ENCODE results near the gene SNTB2.
"Not testable (repeated sequence)": the region's sequence is repeated elsewhere in the genome, so short reads cannot be mapped to it uniquely, and the experiment has no call there.

The SNTB2 gene

DNA sequence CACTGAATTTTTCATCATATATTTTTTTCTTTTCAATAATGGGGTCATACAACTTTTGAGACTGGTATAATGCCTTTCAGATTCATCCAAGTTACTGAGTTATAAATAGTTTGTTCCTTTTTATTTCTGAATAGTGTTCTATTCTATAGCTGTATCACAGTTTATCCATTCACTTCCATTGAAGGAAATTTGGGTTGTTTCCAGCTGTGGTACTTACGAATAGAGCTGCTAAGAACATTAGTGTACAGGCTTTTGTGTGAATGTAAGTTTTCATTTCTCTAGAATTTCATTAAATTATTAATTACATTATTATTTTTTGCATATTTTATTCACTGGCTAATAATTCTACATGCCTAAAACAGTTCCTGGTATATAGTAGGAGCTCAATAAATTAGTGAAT is 52.9 kb downstream of the SNTB2 start:
- DNase-seq = no peak

DNA sequence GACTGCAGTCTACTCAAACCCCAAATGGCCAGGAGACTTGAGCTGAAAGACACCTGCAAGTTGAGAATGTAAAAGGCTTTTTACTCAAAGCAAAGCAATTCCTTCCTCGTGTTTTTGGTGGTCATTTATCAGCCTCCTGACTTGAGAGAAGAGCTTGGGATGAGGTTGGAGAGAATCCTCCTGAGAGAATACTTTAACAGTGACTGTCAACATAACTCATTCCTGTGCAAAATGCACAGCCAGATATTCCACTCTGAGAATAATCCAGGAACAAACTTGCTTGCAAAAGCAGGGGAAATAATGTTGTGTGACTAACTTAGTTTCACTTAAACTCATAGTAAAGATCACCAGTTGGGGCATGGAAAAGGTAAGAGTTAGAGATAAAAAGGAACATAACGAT is 53.4 kb downstream of the SNTB2 start:
- no peak for DNase-seq

DNA sequence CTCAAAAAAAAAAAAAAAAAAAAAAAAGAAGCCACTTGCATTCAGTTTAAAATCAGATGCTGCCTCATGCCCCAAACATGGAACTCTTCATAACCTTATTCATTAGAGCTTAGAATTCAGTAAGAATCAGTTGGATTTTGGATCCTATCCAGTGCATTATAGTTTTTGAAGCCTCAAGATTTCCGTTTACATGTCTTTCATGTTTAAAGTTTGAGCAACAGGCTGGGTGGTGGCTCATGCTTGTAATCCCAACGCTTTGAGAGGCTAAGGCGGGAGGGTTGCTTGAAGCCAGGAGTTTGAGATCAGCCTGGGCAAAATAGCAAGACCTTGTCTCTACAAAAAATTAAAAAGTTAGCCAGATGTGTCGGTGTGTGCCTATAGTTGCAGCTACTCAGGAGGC is 55.0 kb downstream of the SNTB2 start:
- DNase-seq = no peak

DNA sequence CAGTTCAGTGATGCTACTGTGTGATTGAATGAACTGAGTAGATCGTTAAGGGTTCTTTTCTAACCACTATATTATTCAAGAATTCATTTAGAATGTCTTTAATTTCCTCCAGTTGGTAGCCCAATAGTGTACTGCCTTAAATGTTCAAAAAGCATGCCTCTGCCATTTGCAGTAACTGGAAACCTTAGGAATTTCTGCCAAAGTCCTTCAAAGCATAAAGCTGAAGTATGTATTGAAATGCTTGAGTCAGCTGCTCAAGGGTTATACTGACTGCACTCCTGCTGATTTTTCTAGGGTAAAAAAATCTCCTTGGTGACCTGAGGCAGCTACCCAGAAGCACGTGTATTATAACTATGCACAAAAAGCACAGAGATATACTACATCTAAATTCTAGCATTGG is 56.5 kb downstream of the SNTB2 start:
- DNase-seq = no peak

DNA sequence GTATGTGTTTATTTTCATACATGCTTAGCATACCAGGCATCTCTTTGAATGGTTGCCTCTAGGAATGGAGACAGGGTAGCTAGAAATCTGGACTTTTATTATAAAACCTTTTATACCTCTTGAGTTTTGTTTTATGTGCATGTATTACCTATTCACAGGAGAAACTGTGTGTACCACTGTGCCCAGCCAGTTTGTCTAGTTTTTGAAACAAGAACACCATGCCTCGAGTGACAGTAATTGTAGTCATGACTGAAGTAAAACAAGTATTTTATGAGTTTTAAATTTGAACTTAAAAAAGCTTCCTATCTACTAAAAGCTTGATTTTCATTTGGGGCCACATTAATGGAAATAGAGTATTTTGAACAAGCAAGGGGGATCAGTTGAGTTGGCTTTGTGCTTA is 57.4 kb downstream of the SNTB2 start:
- no peak for DNase-seq

DNA sequence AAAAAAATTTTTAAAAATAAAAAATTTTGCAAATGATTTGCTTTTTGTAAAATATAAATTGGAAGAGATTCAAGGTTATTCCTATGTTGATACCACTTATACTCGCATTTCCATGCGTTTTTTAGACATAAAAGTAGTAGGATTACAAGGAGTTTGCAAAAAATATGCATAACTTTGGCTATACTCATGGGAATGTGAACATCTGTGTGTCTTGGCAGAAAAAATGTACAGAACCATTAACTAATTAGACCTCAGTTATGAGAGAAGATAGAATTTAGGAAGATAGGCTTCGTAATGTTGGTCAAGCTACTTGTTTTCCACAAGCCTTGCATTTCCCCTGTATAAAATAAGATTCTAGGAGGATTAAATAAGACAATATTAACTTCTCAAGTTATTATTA is 63.1 kb downstream of the SNTB2 start:
- no peak for DNase-seq

DNA sequence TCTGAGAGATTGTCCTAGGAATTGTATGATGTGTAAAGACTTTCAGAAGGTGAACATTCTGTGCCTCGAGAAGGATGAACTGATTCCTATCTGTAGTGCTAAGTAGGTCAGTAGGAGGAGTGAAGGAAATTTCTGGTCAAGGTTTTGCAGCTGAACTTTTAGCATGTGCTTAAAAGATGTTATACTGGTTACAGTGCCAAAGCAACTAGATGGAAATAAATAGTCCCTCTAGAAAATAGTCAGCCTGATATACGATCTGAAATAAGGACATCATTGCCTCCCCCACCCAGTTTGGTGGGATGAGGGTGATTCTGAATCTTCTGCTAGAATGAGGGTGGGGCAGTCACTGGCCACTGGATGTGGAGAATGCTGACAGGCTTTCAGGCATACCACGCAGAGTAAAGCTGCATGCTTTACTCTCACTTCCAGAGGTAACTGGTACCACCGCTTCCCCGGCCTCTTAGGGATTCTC is 66.9 kb downstream of the SNTB2 start:
- DNase-seq = no peak

DNA sequence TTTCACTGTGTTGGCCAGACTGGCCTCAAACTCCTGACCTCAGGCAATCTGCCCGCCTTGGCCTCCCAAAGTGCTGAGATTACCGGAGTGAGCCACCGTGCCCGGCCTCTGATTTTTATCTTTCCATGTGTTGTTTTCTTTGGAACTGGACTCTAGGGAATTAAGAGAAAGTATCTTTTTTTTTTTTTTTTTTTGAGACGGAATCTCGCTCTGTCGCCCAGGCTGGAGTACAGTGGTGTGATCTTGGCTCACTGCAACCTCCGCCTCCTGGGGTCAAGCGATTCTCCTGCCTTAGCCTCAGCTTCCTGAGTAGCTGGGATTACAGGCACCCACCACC is 72.4 kb downstream of the SNTB2 start:
- not testable (repeated sequence) for DNase-seq

DNA sequence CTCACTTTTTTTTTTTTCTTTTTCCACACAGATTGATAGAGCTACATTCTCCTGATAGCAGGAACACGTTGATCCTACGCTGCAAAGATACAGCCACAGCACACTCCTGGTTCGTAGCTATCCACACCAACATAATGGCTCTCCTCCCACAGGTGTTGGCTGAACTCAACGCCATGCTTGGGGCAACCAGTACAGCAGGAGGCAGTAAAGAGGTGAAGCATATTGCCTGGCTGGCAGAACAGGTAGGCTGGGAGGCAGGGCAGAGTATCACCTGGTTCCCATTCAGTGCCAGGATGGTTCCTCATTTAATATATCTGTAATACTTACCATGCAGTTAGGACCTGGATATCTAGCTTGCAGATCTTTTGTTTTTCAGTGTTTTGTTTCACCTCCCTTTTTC is 73.1 kb downstream of the SNTB2 start:
- DNase-seq = no peak

DNA sequence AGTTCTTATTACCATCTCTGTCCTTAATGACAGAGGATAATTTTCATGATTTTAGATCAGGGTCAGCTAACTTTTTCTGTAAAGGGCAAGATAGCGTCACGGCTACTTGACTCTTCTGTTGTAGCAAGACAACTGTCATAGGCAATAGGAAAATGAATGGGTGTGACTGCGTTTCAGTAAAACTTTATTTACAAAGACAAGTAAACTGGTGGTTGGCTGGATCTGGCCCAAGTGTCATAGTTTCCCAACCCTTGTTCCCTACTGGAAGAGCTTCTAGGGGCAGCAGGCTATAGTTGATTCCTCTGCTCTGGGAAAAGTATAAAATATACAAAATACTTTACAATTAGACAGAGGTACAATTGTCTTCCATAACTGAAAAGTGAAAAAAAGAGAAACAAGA is 73.5 kb downstream of the SNTB2 start:
- no peak for DNase-seq

DNA sequence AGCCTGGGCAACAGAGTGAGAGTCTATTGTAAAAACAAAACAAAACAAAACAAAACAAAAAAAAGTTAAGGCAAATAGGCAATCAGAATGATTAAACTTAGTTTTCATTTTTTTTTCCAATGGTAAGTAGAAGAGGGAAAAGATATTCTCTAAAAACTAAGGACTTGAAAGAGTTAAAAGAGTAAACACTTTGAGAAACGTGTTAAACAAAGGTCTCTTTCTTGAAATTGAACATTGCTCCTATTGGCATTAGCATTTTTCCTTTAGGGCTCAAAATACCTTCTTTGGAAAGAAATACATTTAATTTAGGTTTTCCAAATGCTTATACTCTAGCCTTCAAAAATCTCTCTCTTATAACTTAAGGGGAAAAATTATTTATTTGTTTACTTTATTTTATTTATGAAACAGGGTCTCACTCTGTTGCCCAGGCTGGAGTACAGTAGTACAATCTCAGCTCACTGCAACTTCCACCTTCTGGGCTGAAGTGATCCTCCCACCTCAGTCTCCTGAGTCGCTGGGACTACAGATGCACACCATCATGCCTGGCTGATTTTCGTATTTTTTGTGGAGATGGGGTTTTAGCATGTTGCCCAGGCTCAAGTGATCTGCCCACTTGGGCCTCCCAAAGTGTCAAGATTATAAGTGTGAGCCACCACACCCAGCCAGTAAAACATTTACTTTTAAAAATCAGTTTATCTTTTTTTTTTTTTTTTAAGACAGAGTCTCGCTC is 79.5 kb downstream of the SNTB2 start:
- no peak for DNase-seq

DNA sequence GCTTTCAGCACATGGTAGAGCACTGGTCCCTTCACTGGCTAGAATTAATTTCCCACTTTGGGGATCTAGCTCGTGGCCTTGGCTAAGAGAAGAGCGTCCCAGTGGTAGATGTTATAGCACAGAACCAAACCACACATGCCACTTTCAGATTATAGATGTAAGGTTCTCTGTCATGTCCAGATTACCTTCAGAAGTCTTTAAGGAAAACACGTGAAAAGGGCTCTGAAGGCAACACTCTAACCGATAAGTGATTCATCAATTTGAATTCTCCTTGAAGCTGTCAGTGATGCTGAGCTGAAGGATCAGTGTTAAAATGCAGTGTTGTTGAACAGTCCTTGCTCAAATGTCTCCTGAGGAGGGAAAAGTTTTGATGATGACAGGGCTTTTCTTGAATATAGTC is 80.7 kb downstream of the SNTB2 start:
- no peak for DNase-seq

DNA sequence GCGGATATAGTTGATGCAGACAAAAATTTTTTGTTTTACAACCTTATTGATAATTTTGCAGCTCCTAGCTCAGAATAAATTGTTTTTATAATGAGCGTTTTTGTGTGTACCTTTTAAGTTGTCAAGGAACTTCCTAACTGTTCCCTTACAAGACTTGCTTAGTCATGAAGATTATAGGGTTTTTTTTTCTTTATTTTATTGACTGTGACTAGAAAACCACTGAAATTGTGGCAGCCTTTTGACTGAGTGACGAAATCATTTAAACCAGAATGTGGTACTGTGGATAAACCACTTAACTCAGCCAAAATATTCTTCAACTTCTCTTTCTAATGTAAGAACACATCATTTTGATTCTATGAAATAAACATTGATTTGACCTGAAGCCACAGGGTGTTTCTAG is 83.4 kb downstream of the SNTB2 start:
- no peak for DNase-seq

DNA sequence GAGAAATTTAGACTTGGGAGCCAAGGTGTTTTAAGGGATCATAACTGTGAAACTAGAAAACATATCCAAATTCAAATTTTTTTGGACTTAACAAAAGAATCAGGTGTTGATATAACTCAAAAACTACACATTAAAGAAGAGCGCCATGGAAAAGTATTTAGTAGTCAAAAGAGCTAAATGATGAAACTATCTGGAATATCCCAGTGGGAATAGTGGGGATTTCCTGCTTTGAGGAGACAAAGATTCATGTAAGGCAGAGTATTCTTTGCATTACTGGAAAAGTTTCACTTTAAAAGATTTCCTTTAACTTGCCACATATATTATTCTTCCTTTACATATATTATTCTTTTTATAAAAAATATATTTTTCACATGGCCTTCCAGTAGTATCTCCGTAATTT is 83.9 kb downstream of the SNTB2 start:
- no peak for DNase-seq

DNA sequence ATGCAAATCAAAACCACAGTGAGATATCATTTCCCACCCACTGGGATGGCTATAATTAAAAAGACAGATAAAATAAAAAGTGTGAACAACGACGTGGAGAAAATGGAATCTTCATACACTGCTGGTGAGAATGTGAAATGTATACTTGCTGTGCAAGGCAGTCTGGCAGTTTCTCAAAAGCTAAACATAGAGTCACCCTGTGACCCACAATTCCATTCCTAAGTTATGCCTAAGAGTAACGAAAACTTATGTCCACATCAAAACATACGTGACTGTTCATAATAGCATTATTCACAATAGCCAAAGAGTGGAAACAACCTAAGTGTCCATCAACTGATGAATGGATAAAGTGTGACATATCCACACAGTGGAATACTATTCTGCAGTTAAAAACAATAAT is 86.0 kb downstream of the SNTB2 start:
- no peak for DNase-seq

DNA sequence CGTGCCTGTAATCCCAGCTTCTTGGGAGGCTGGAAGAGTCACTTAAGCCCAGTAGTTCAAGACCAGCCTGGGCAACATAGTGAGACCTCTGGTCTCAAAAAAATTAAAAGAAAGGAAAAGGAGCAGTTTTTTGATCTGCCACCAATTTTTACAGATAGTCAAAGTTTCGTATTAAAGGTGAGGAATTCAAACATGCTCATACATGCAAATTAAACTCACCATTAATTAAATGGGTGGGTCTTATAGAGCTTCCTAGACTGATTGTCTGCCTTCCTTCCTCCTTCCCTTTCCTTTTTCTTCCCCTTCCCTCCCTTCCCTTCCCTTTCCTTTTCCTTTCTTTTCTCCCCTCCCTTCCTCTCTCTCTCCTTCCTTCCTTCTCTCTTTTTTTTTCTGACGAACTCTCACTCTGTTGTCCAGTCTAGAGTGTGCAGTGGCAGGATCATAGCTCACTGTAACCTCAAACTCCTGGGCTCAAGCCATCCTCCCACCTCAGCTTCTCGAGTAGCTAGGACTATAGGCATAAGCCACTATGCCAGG is 87.8 kb downstream of the SNTB2 start:
- no peak for DNase-seq

DNA sequence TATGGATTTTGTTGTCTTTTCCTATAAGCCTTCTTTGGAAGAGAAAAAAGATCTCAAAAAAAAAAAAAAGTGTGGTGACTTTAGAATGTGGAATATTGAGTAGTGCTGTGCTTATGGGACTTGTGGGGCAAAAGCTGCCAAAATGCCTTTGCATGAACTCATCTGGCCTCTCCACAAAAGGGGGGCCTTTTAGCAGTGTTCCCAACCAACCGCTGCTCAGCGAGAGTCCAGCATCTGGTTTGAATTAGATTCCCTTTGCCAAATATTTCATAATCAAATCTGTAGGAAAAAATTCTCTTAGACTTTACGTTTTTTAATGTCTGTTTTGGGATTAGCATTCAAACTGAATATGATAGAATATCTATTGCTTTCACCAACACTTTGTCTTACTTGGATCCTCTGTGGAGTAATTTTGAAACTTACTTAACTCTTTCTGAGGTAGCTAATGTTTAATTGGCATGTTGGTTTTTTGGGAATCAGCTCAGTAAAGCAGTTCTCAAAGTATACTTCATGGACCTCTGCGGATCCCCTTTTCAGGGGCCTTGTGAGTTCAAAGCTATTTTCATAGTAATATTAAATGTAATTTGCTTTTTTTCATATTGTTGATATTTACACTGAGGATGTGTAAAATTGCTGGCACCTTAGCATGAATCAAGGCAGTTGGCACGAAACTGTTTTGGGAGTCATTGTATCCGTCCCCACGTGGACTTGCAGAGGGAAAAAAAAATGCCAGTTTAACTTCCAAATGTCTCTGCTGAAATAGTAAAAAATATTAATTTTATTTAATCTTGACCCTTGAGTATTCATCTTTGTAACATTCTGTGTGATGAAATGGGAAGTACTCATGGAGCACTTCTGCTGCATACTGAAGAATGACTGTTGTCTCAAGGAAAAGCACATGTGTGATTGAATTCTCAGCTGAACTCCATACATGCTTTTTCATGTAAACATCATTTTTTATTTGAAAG is 89.5 kb downstream of the SNTB2 start:
- DNase-seq = no peak

DNA sequence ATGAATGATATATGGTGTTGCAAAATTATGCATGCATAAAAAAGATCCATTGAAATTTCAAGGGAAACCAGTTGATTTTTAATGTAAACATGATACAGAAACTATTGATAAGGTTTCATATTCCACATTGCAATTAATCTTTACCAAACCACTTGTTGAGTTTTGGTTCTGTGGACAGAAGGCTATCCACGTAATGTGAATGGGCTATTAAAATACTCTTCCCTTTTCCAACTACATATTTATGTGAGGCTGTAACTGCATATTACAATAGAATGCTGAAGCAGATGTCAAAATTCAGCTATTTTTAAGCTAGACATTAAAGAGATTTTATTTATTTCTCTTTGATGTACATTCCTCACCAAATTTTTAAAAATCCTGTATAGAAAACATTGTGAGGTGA is 90.4 kb downstream of the SNTB2 start:
- no peak for DNase-seq

DNA sequence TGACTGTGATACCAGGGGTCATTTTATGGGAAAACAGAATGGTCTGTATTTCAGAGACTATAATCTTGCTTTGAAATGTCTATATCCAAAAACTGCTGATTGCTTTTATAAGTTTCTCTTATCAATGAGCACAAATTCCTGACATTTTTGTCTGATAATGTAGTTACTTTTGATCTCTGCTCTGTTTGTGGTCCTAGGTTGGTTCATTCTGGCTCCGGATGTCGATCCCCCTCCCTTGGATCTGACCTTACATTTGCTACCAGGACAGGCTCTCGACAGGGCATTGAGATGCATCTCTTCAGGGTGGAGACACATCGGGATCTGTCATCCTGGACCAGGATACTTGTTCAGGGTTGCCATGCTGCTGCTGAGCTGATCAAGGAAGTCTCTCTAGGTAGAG is 96.9 kb downstream of the SNTB2 start:
- no peak for DNase-seq

DNA sequence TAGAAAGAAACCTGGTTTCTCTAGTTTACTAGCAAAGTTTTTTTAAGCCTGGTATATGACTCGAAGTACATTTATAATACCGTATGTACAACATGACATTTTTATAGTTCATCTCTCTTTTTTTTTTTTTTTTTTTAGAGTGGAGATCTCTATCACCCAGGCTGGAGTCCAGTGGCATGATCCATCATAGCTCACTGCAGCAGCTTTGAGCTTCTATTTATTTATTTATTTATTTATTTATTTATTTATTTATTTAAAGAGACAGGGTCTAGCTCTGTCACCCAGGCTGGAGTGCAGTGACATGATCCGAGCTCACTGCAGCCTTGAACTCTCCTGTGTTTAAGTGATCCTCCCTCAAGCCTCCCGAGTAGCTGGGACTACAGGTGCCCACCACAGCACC is 98.3 kb downstream of the SNTB2 start:
- no peak for DNase-seq

DNA sequence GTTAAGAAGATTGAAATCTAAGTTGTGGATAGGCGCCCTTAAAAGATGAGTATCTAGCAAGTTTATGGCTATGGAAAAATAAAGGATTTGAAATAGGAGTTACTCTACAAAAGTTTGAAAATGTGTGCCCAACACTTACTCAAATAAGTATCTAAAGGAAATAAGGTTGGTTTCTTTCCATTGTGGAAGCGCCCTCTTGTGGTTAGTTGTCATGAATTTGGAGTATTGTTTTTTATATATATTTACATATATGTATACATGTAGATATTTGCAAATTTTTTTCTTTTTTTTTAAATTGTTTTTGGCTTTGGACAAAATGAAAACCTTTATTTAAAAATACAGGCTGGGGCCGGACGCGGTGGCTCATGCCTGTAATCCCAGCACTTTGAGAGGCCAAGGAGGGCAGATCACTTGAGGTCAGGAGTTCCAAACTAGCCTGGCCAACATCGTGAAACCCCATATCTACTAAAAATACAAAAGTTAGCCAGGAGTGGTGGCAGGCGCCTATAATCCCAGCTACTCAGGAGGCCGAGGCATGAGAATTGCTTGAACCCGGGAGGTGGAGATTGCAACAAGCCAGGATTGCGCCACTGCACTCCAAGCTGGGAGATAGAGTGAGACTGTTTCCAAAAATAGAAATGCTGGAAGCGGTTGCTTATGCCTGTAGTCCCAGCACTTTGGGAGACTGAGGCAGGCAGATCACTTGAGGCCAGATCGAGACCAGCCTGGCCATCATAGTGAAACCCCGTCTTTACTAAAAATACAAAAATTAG is 100.2 kb downstream of the SNTB2 start:
- peak; percentile 70 for DNase-seq

DNA sequence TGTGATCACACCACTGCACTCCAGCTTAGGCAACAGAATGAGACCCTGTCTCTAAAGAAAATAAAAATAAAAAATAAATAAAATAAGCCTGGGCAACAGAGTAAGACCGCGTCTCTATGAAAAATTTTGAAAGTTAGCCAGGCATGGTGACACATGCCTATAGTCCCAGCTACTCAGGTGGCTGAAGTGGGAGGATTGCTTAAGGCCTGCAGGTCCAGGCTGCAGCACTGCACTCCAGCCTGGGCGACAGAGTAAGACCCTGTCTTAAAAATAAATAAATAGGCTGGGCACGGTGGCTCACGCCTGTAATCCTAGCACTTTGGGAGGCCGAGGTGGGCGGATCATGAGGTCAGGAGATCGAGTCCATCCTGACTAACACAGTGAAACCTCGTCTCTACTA is 104.7 kb downstream of the SNTB2 start:
- not testable (repeated sequence) for DNase-seq

DNA sequence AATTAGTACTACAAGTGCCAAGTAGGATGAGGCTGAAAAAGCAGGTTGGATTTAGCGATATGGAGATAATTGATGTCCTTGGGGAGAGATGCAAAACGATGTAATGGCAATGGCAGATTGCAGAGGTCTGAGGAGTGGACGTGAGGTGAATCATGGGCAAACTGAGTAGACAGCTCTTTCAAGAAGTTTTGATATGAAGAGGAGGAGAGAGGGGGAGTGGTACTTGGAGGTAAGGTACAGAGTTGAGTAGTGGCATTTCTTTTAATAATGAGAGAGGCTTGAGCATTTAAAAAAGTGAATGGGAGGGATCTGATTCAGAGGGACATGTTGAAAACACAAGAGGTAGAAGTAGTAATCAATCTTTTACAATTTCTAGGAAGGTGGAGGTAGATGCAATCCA is 106.4 kb downstream of the SNTB2 start:
- DNase-seq = no peak
